HG03575 (cell line): ENCODE data around the gene PIK3IP1.
"Not testable (repeated sequence)": the region's sequence is repeated elsewhere in the genome, so short reads cannot be mapped to it uniquely, and the experiment has no call there.

Source experiments
- ATAC-seq: cut with Tn5 transposase; IDR thresholded peaks from one replicate; pipeline ENCODE4 v1.9.1; 2021; ENCODE audit not compliant: unreplicated experiment, insufficient number of reproducible peaks, low FRiP score; ENCODE audit errors: extremely low read depth

Gene PIK3IP1

GRCh38 chr22:31238057-31238456 lies 54.2 kb downstream of the PIK3IP1 start:
- ATAC-seq: no peak

- ATAC-seq: not testable (repeated sequence)
These were observed 56.2 kb downstream of the PIK3IP1 start for GRCh38 chr22:31236044-31236443.

- no peak for ATAC-seq
These were observed 57.2 kb downstream of the PIK3IP1 start for GRCh38 chr22:31235081-31235480.

- no peak for ATAC-seq
These were observed 59.3 kb downstream of the PIK3IP1 start for GRCh38 chr22:31233001-31233400.
